HCT116 (cell line): Measurements from ENCODE around the gene PIP4K2A.

Experiments used
- CTCF ChIP-seq, 3 experiments: fragments of 200-600 bp in 1 of 3; sonication (generic) in 1 of 3; IDR thresholded peaks in 2 of 3; conservative IDR thresholded peaks in 1 of 3; 2 replicates each; pipeline ENCODE4 v1.5.1; 2012 to 2017; ENCODE audit warnings: low read depth in 2 of 3, low read length in 2 of 3, antibody characterized with exemption in 1 of 3, borderline replicate concordance in 1 of 3, control low read depth in 1 of 3, mild to moderate bottlenecking in 1 of 3, mixed read lengths in 1 of 3, mixed run types in 1 of 3, moderate library complexity in 1 of 3; ENCODE audit not compliant: insufficient read depth in 1 of 3
- POLR2A ChIP-seq: IDR thresholded peaks from 2 replicates; pipeline ENCODE4 v1.7.0; 2011; ENCODE audit warnings: borderline replicate concordance; ENCODE audit not compliant: insufficient read depth, insufficient read length; ENCODE audit errors: extremely low read depth
- ZNF274 ChIP-seq: fragments of 200-500 bp; sonication (Bioruptor generic); IDR thresholded peaks from 2 replicates; pipeline ENCODE4 v1.6.1; 2014; ENCODE audit warnings: mild to moderate bottlenecking, low read depth, low read length, inconsistent platforms

DNA sequence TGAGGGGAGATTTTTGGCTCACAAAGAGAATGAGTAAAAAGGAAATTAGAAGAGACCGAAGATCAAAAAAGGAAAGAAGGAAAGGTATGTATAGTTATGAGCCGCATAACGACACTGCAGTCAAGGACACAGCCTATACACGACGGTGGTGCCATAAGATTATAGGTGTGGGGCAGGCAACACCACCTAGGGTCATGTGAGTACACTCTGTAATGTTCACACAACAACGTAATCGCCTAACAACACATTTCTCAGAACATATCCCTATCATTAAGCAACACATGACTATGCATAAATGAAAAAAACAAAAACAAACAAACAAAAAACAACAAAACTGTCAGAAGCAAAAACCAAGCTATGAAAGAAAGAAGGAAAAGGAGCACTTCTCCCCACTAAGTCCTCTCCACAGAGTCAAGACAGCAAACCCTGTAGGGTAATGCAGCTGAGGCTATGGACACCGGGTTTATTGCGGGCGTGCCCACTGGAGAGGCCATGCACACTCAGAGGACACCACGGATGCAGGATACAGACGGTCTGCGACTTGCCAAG is 45.1 kb downstream of the PIP4K2A start:
- no peak for TF ChIP-seq CTCF (IDR thresholded peaks at IDR 0.05 in 2 of 3, conservative IDR thresholded peaks at IDR 0.05 in 1 of 3; ENCODE audit: borderline replicate concordance in 1 of 3, insufficient read depth in 1 of 3, low read depth in 2 of 3, low read length in 2 of 3)
- no peak for TF ChIP-seq POLR2A
- no peak for TF ChIP-seq ZNF274
